ENCODE measurements around the gene GRB10. TPM values are rescaled to one million over a fixed set of nuclear protein-coding genes. Genes with fewer than 3 reads are reported as not detected.

GRB10 gene
- total RNA-seq, 2 experiments from 2014 or later = 5.9 to 8.4 TPM

GRCh38 chr7:50557099-50557498, 225.6 kb downstream of the GRB10 start:
- no peak overlapping the region for H3K27ac ChIP-seq (ENCODE audit: low read depth in 1 of 2, low read length in 2 of 2)
- intact Hi-C loops (cut with DNase I, micrococcal nuclease) = no loop called here
- no peak for DNase-seq
- Mint-ChIP-seq H3K27me3 (peaks cover 59% of the 10 kb centered on the region), H3K4me3 (no peak overlapping the region), H3K4me1 (ENCODE audit: low read depth) (no peaks in the 10 kb centered on the region), H3K36me3 (ENCODE audit: low read depth) (no peaks in the 10 kb centered on the region), H3K9me3 (no peaks in the 10 kb centered on the region), H3K27ac (no peak overlapping the region)
- POLR2A ChIA-PET = no interaction called here
- H3K4me1 ChIP-seq (ENCODE audit: insufficient read depth, low read length) = no peaks in the 10 kb centered on the region
- H3K9me3 ChIP-seq (ENCODE audit: control insufficient read depth in 1 of 2, insufficient read depth in 1 of 2, low read length in 2 of 2) = no peaks in the 10 kb centered on the region
- H3K4me3 ChIP-seq (ENCODE audit: low read length) = no peak overlapping the region
- TF ChIP-seq CTCF (IDR thresholded peaks at IDR 0.05) = no peak
- ATAC-seq (ENCODE audit: poor library complexity) = no peak
- CTCF ChIA-PET = interaction anchor here (1.2 kb wide), 1 partner anchor 13 kb away, joined by 3 read pairs; no protein-coding TSS in a partner anchor
- H3K27me3 ChIP-seq (ENCODE audit: control insufficient read depth in 1 of 2, insufficient read depth in 2 of 2, low read length in 2 of 2) = peaks cover 9 to 14% of the 10 kb centered on the region in 2 experiments
- H3K36me3 ChIP-seq (ENCODE audit: insufficient read depth, low read length) = no peaks in the 10 kb centered on the region

- ChIA-PET CTCF (interaction anchor here (1.2 kb wide), 1 partner anchor 12 kb away, joined by 3 read pairs; no protein-coding TSS in a partner anchor), POLR2A (no interaction called here)
- H3K27ac ChIP-seq (ENCODE audit: low read depth in 1 of 2, low read length in 2 of 2) = no peak overlapping the region
- H3K4me1 ChIP-seq (ENCODE audit: insufficient read depth, low read length) = no peaks in the 10 kb centered on the region
- Mint-ChIP-seq H3K4me1 (ENCODE audit: low read depth) (no peaks in the 10 kb centered on the region), H3K27ac (no peak overlapping the region), H3K36me3 (ENCODE audit: low read depth) (no peaks in the 10 kb centered on the region), H3K27me3 (peaks cover 60% of the 10 kb centered on the region), H3K9me3 (no peaks in the 10 kb centered on the region), H3K4me3 (no peak overlapping the region)
- DNase-seq = no peak
- ATAC-seq (ENCODE audit: poor library complexity) = no peak
- H3K9me3 ChIP-seq (ENCODE audit: control insufficient read depth in 1 of 2, insufficient read depth in 1 of 2, low read length in 2 of 2) = no peaks in the 10 kb centered on the region
- no peak overlapping the region for H3K4me3 ChIP-seq (ENCODE audit: low read length)
- intact Hi-C loops (cut with DNase I, micrococcal nuclease) = no loop called here
- H3K36me3 ChIP-seq (ENCODE audit: insufficient read depth, low read length) = no peaks in the 10 kb centered on the region
- peaks cover 9 to 14% of the 10 kb centered on the region in 2 experiments for H3K27me3 ChIP-seq (ENCODE audit: control insufficient read depth in 1 of 2, insufficient read depth in 2 of 2, low read length in 2 of 2)
- TF ChIP-seq CTCF (IDR thresholded peaks at IDR 0.05) = no peak
Observed at GRCh38 chr7:50556247-50556991, 226.3 kb downstream of the GRB10 start.

GRCh38 chr7:50555594-50556140, 227.0 kb downstream of the GRB10 start:
- H3K36me3 ChIP-seq (ENCODE audit: insufficient read depth, low read length) = no peaks in the 10 kb centered on the region
- ATAC-seq (ENCODE audit: poor library complexity) = no peak
- no peak overlapping the region for H3K27ac ChIP-seq (ENCODE audit: low read depth in 1 of 2, low read length in 2 of 2)
- no peaks in the 10 kb centered on the region for H3K9me3 ChIP-seq (ENCODE audit: control insufficient read depth in 1 of 2, insufficient read depth in 1 of 2, low read length in 2 of 2)
- intact Hi-C loops (cut with DNase I, micrococcal nuclease) = no loop called here
- Mint-ChIP-seq H3K9me3 (no peaks in the 10 kb centered on the region), H3K27ac (no peak overlapping the region), H3K27me3 (peaks cover 60% of the 10 kb centered on the region), H3K4me3 (no peak overlapping the region), H3K36me3 (ENCODE audit: low read depth) (no peaks in the 10 kb centered on the region), H3K4me1 (ENCODE audit: low read depth) (no peaks in the 10 kb centered on the region)
- no peak for TF ChIP-seq CTCF (IDR thresholded peaks at IDR 0.05)
- no peak for DNase-seq
- H3K27me3 ChIP-seq (ENCODE audit: control insufficient read depth in 1 of 2, insufficient read depth in 2 of 2, low read length in 2 of 2) = peaks cover 9 to 14% of the 10 kb centered on the region in 2 experiments
- H3K4me1 ChIP-seq (ENCODE audit: insufficient read depth, low read length) = no peaks in the 10 kb centered on the region
- ChIA-PET CTCF (interaction anchor here (1.2 kb wide), 1 partner anchor 12 kb away, joined by 3 read pairs; no protein-coding TSS in a partner anchor), POLR2A (no interaction called here)
- H3K4me3 ChIP-seq (ENCODE audit: low read length) = no peak overlapping the region
